ENCODE measurements around the gene COX19.

Gene COX19

GRCh38 chr7:1014681-1015080 is 39.3 kb upstream of the COX19 start:
- TF ChIP-seq CTCF (conservative IDR thresholded peaks at IDR 0.05) = no peak
- no peak overlapping the region for H3K27ac ChIP-seq

GRCh38 chr7:1013581-1013980 is 38.2 kb upstream of the COX19 start:
- H3K27ac ChIP-seq = peak overlapping the region; percentile 26
- TF ChIP-seq CTCF (conservative IDR thresholded peaks at IDR 0.05) = no peak

- TF ChIP-seq CTCF (conservative IDR thresholded peaks at IDR 0.05) = no peak
- H3K27ac ChIP-seq = peak overlapping the region; percentile 26; the same call in 1 of the 2 replicates
Measured at GRCh38 chr7:1012716-1013095, 37.4 kb upstream of the COX19 start.

GRCh38 chr7:1012004-1012715 is 36.8 kb upstream of the COX19 start:
- H3K27ac ChIP-seq = no peak overlapping the region
- no peak for TF ChIP-seq CTCF (conservative IDR thresholded peaks at IDR 0.05)

- no peak overlapping the region for H3K27ac ChIP-seq
- no peak for TF ChIP-seq CTCF (conservative IDR thresholded peaks at IDR 0.05)
Measured at GRCh38 chr7:1011297-1012003, 36.1 kb upstream of the COX19 start.

GRCh38 chr7:1010226-1010625 is 34.9 kb upstream of the COX19 start:
- no peak for TF ChIP-seq CTCF (conservative IDR thresholded peaks at IDR 0.05)
- H3K27ac ChIP-seq = no peak overlapping the region

- TF ChIP-seq CTCF (conservative IDR thresholded peaks at IDR 0.05) = no peak
- no peak overlapping the region for H3K27ac ChIP-seq
Measured at GRCh38 chr7:1009747-1010146, 34.4 kb upstream of the COX19 start.

Measured in VCaP (cell line).